HG03280 (cell line): ENCODE results near the gene NDFIP2.
"Not testable (repeated sequence)": the region's sequence is repeated elsewhere in the genome, so short reads cannot be mapped to it uniquely, and the experiment has no call there.

Experiments
- ATAC-seq: cut with Tn5 transposase; IDR thresholded peaks from one replicate; pipeline ENCODE4 v1.9.1; 2021; ENCODE audit warnings: mild to moderate bottlenecking, moderate library complexity; ENCODE audit not compliant: unreplicated experiment

The NDFIP2 gene

GRCh38 chr13:79530270-79530669 lies 49.3 kb downstream of the NDFIP2 start:
- no peak for ATAC-seq

GRCh38 chr13:79531542-79532254 lies 50.7 kb downstream of the NDFIP2 start:
- ATAC-seq, result no peak

GRCh38 chr13:79532576-79532975 lies 51.6 kb downstream of the NDFIP2 start:
- no peak for ATAC-seq

- no peak for ATAC-seq
These were observed 52.9 kb downstream of the NDFIP2 start for GRCh38 chr13:79533781-79534400.

- ATAC-seq, result no peak
These were observed 53.6 kb downstream of the NDFIP2 start for GRCh38 chr13:79534596-79534995.

GRCh38 chr13:79538757-79539156 lies 57.8 kb downstream of the NDFIP2 start:
- no peak for ATAC-seq

GRCh38 chr13:79540504-79540903 lies 59.5 kb downstream of the NDFIP2 start:
- no peak for ATAC-seq

GRCh38 chr13:79541426-79542049 lies 60.6 kb downstream of the NDFIP2 start:
- ATAC-seq, result peak; percentile 70

- no peak for ATAC-seq
These were observed 62.9 kb downstream of the NDFIP2 start for GRCh38 chr13:79543883-79544282.

- no peak for ATAC-seq
These were observed 66.5 kb downstream of the NDFIP2 start for GRCh38 chr13:79547211-79548195.

- ATAC-seq, result no peak
These were observed 67.9 kb downstream of the NDFIP2 start for GRCh38 chr13:79548902-79549301.

GRCh38 chr13:79549355-79550106 lies 68.6 kb downstream of the NDFIP2 start:
- ATAC-seq, result no peak

- no peak for ATAC-seq
These were observed 76.7 kb downstream of the NDFIP2 start for GRCh38 chr13:79557666-79558065.

GRCh38 chr13:79560954-79561353 lies 80.0 kb downstream of the NDFIP2 start:
- ATAC-seq, result no peak

- no peak for ATAC-seq
These were observed 81.6 kb downstream of the NDFIP2 start for GRCh38 chr13:79562557-79562956.

GRCh38 chr13:79566118-79566517 lies 85.2 kb downstream of the NDFIP2 start:
- no peak for ATAC-seq

GRCh38 chr13:79571147-79571546 lies 90.2 kb downstream of the NDFIP2 start:
- no peak for ATAC-seq

- ATAC-seq, result not testable (repeated sequence)
These were observed 92.9 kb downstream of the NDFIP2 start for GRCh38 chr13:79573892-79574291.

- no peak for ATAC-seq
These were observed 100.9 kb downstream of the NDFIP2 start for GRCh38 chr13:79581870-79582315.

GRCh38 chr13:79582896-79583295 lies 101.9 kb downstream of the NDFIP2 start:
- no peak for ATAC-seq
